Urothelium cell line (cell line): ENCODE results near the gene ATOH8.

ENCODE experiments used
- DNase-seq: peaks from one replicate; pipeline ENCODE4 v3.0.0; 2011; ENCODE audit warnings: low spot score, mixed read lengths
- FAIRE-seq: peaks from 2 replicates; lab custom pipeline; 2011; peaks lifted over from hg19 to GRCh38; lab: Jason Lieb, UNC

The ATOH8 gene

GRCh38 chr2:85785027-85785822 is 31.4 kb downstream of the ATOH8 start:
- DNase-seq (peak; percentile 72), FAIRE-seq (no peak)

- no peak for DNase-seq
- FAIRE-seq = no peak
Measured at GRCh38 chr2:85785871-85786270, 32.1 kb downstream of the ATOH8 start.

- DNase-seq = no peak
- FAIRE-seq = no peak
Measured at GRCh38 chr2:85786444-85786843, 32.7 kb downstream of the ATOH8 start.

GRCh38 chr2:85786865-85787264 is 33.1 kb downstream of the ATOH8 start:
- FAIRE-seq (no peak), DNase-seq (no peak)

- FAIRE-seq = no peak
- DNase-seq = no peak
Measured at GRCh38 chr2:85787282-85787980, 33.6 kb downstream of the ATOH8 start.

- no peak for DNase-seq
Measured at GRCh38 chr2:85787981-85788340, 34.2 kb downstream of the ATOH8 start.

GRCh38 chr2:85788603-85789002 is 34.8 kb downstream of the ATOH8 start:
- DNase-seq = no peak
- FAIRE-seq = no peak

More at GRCh38 chr2:85787981-85788340, 34.2 kb downstream of the ATOH8 start:
- no peak for FAIRE-seq

GRCh38 chr2:85789271-85789670 is 35.5 kb downstream of the ATOH8 start:
- DNase-seq (no peak), FAIRE-seq (no peak)

- DNase-seq = no peak
- no peak for FAIRE-seq
Measured at GRCh38 chr2:85790032-85790431, 36.2 kb downstream of the ATOH8 start.

GRCh38 chr2:85790499-85791188 is 36.9 kb downstream of the ATOH8 start:
- no peak for DNase-seq
- no peak for FAIRE-seq

- FAIRE-seq (no peak), DNase-seq (no peak)
Measured at GRCh38 chr2:85791704-85792565, 38.1 kb downstream of the ATOH8 start.

- peak; percentile 40 for FAIRE-seq
- peak; percentile 79 for DNase-seq
Measured at GRCh38 chr2:85792783-85793441, 39.1 kb downstream of the ATOH8 start.

- DNase-seq (no peak), FAIRE-seq (no peak)
Measured at GRCh38 chr2:85793584-85793983, 39.8 kb downstream of the ATOH8 start.

GRCh38 chr2:85794038-85794441 is 40.2 kb downstream of the ATOH8 start:
- DNase-seq (no peak), FAIRE-seq (no peak)

GRCh38 chr2:85794491-85795121 is 40.8 kb downstream of the ATOH8 start:
- FAIRE-seq (no peak), DNase-seq (no peak)

- no peak for DNase-seq
- FAIRE-seq = no peak
Measured at GRCh38 chr2:85795331-85796045, 41.7 kb downstream of the ATOH8 start.

- FAIRE-seq (no peak), DNase-seq (no peak)
Measured at GRCh38 chr2:85796046-85796340, 42.2 kb downstream of the ATOH8 start.

- no peak for DNase-seq
- no peak for FAIRE-seq
Measured at GRCh38 chr2:85796341-85797262, 42.8 kb downstream of the ATOH8 start.
